ENCODE results near the gene TSPAN9. TPM values are rescaled to one million over a fixed set of nuclear protein-coding genes. Genes with fewer than 3 reads are reported as not detected.
A peak's percentile ranks its signal among the peaks of the same experiment; 100 is the strongest.

Gene TSPAN9, protein sequence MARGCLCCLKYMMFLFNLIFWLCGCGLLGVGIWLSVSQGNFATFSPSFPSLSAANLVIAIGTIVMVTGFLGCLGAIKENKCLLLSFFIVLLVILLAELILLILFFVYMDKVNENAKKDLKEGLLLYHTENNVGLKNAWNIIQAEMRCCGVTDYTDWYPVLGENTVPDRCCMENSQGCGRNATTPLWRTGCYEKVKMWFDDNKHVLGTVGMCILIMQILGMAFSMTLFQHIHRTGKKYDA
- total RNA-seq = 14.4 and 16.6 TPM in 2 replicates

GRCh38 chr12:3076730-3077571 lies at the start of gene TSPAN9:
Gene TSPAN9, plus strand, starts transcription at chr12:3077379. Its CDS starts 123,815 bp downstream, at chr12:3201194.

Small RNAs within 50 kb of the gene (small RNA-seq; reads per million reads assigned to genes)
- gene AC005912.1 (1.5 reads per million, percentile 63 among the genes with 10 or more reads in this experiment), gene RF00017 (not detected)

Other genes starting within 250 kb of the TSPAN9 start
- gene NRIP2, start 242.3 kb upstream of the TSPAN9 start, total RNA-seq = 0.26 and 0.43 TPM in 2 replicates
- not detected in 2 replicates for gene TEX52, start 220.3 kb upstream of the TSPAN9 start, total RNA-seq
- 14.8 and 17.6 TPM in 2 replicates for gene FOXM1, start 200.2 kb upstream of the TSPAN9 start, total RNA-seq
- gene RHNO1, start 200.2 kb upstream of the TSPAN9 start, total RNA-seq = 27.7 and 31.1 TPM in 2 replicates
- 40.1 and 44.6 TPM in 2 replicates for gene TULP3, start 186.5 kb upstream of the TSPAN9 start, total RNA-seq
- 12.3 and 17.2 TPM in 2 replicates for gene TEAD4, start 118.0 kb upstream of the TSPAN9 start, total RNA-seq